Skeletal muscle tissue (tissue), 4 donors: ENCODE results near the gene MYH16. TPM values are rescaled to one million over a fixed set of nuclear protein-coding genes. Genes with fewer than 3 reads are reported as not detected.
"Not testable (repeated sequence)": the region's sequence is repeated elsewhere in the genome, so short reads cannot be mapped to it uniquely, and the experiment has no call there.

ENCODE experiments used
- H3K27ac ChIP-seq: one replicate; pipeline ENCODE4 v1.7.0; 2013; ENCODE audit warnings: mild to moderate bottlenecking, low read depth, low read length, inconsistent platforms
- H3K27me3 ChIP-seq, 3 donors: one replicate each; pipeline ENCODE4 v1.7.0; 2013; ENCODE audit warnings: low read length in 3 of 3; ENCODE audit not compliant: control insufficient read depth in 3 of 3, insufficient read depth in 3 of 3
- H3K36me3 ChIP-seq, 3 donors: one replicate each; pipeline ENCODE4 v1.7.0; 2013; ENCODE audit warnings: low read length in 3 of 3; ENCODE audit not compliant: control insufficient read depth in 3 of 3, insufficient read depth in 3 of 3
- H3K4me1 ChIP-seq, 3 donors: one replicate each; pipeline ENCODE4 v1.7.0; 2013; ENCODE audit warnings: low read length in 3 of 3, mild to moderate bottlenecking in 3 of 3; ENCODE audit not compliant: control insufficient read depth in 3 of 3, insufficient read depth in 3 of 3
- H3K4me3 ChIP-seq, 3 donors: one replicate each; pipeline ENCODE4 v1.7.0; 2013; ENCODE audit warnings: low read length in 3 of 3
- H3K9ac ChIP-seq, 3 donors: one replicate each; pipeline ENCODE4 v1.7.0; 2013; ENCODE audit warnings: low read length in 3 of 3, mild to moderate bottlenecking in 3 of 3, moderate library complexity in 2 of 3, low read depth in 1 of 3
- H3K9me3 ChIP-seq, 3 donors: one replicate each; pipeline ENCODE4 v1.7.0; 2013; ENCODE audit warnings: low read length in 3 of 3; ENCODE audit not compliant: control insufficient read depth in 3 of 3
- total RNA-seq: library from RNA; depleted of rRNA; stranded (reverse); fragments of >200 nt; gene quantifications from one replicate; pipeline ENCODE4 v1.2.3, GENCODE V29; 2014
- donor health status: Osteomylitis.

The MYH16 gene
- not detected for total RNA-seq

GRCh38 chr7:99272476-99273045, at the start of gene MYH16:
Gene MYH16, plus strand, starts transcription at chr7:99272839.
- no peak within 1 kb of the TSS for H3K9ac ChIP-seq
- H3K4me3 ChIP-seq, result no peak within 1 kb of the TSS
- H3K9me3 ChIP-seq, result no peaks in the 10 kb centered on the region
- no peaks in the 10 kb centered on the region for H3K36me3 ChIP-seq
- H3K4me1 ChIP-seq, result peaks cover 0 to 3% (median 0%) of the 10 kb centered on the region in 3 donors
- peaks cover 0 to 10% (median 0%) of the 10 kb centered on the region in 3 donors for H3K27me3 ChIP-seq
- H3K27ac ChIP-seq, result no peak within 1 kb of the TSS

GRCh38 chr7:99224263-99224898, 48.3 kb upstream of the MYH16 start:
- H3K9ac ChIP-seq, result not testable (repeated sequence)

GRCh38 chr7:99224899-99225265, 47.8 kb upstream of the MYH16 start:
- Histone ChIP-seq H3K9ac (no peak overlapping the region), H3K9me3 (no peaks in the 10 kb centered on the region), H3K27ac (no peak overlapping the region), H3K4me1 (no peaks in the 10 kb centered on the region), H3K36me3 (no peaks in the 10 kb centered on the region), H3K27me3 (no peaks in the 10 kb centered on the region), H3K4me3 (no peak overlapping the region)

More at GRCh38 chr7:99224263-99224898, 48.3 kb upstream of the MYH16 start:
- H3K27me3 ChIP-seq, H3K9me3 ChIP-seq, H3K4me3 ChIP-seq, H3K4me1 ChIP-seq, H3K36me3 ChIP-seq: not testable (repeated sequence)
- H3K27ac ChIP-seq, result peak overlapping the region; percentile 25

GRCh38 chr7:99229234-99229633, 43.4 kb upstream of the MYH16 start:
- Histone ChIP-seq H3K9ac (no peak overlapping the region), H3K36me3 (no peaks in the 10 kb centered on the region), H3K9me3 (no peaks in the 10 kb centered on the region), H3K4me3 (no peak overlapping the region), H3K27ac (no peak overlapping the region), H3K4me1 (no peaks in the 10 kb centered on the region), H3K27me3 (no peaks in the 10 kb centered on the region)

GRCh38 chr7:99232082-99232770, 40.4 kb upstream of the MYH16 start:
- no peak overlapping the region for H3K4me3 ChIP-seq
- H3K36me3 ChIP-seq, result no peaks in the 10 kb centered on the region

GRCh38 chr7:99232955-99233354, 39.7 kb upstream of the MYH16 start:
- not testable (repeated sequence) for H3K9me3 ChIP-seq, H3K4me1 ChIP-seq, H3K4me3 ChIP-seq, H3K9ac ChIP-seq, H3K36me3 ChIP-seq, H3K27ac ChIP-seq, H3K27me3 ChIP-seq

More at GRCh38 chr7:99232082-99232770, 40.4 kb upstream of the MYH16 start:
- Histone ChIP-seq H3K27ac (no peak overlapping the region), H3K9ac (no peak overlapping the region), H3K4me1 (no peaks in the 10 kb centered on the region), H3K27me3 (no peaks in the 10 kb centered on the region), H3K9me3 (no peaks in the 10 kb centered on the region)

GRCh38 chr7:99234185-99234584, 38.5 kb upstream of the MYH16 start:
- no peaks in the 10 kb centered on the region for H3K4me1 ChIP-seq
- no peak overlapping the region for H3K9ac ChIP-seq
- no peak overlapping the region for H3K27ac ChIP-seq
- no peaks in the 10 kb centered on the region for H3K9me3 ChIP-seq
- H3K4me3 ChIP-seq, result no peak overlapping the region
- no peaks in the 10 kb centered on the region for H3K36me3 ChIP-seq
- peaks cover 0 to 5% (median under 1%) of the 10 kb centered on the region in 3 donors for H3K27me3 ChIP-seq

- H3K4me1 ChIP-seq, result no peaks in the 10 kb centered on the region
- no peak overlapping the region for H3K4me3 ChIP-seq
- H3K27me3 ChIP-seq, result peaks cover 0 to 6% (median 5%) of the 10 kb centered on the region in 3 donors
- no peak overlapping the region for H3K27ac ChIP-seq
- H3K9ac ChIP-seq, result no peak overlapping the region
- H3K9me3 ChIP-seq, result no peaks in the 10 kb centered on the region
- H3K36me3 ChIP-seq, result no peaks in the 10 kb centered on the region
Measured at GRCh38 chr7:99235925-99236324, 36.7 kb upstream of the MYH16 start.

- not testable (repeated sequence) for H3K9me3 ChIP-seq, H3K27ac ChIP-seq, H3K9ac ChIP-seq
Measured at GRCh38 chr7:99237876-99238275, 34.8 kb upstream of the MYH16 start.

GRCh38 chr7:99238558-99239341, 33.9 kb upstream of the MYH16 start:
- H3K4me1 ChIP-seq, result no peaks in the 10 kb centered on the region
- peaks cover 0 to 6% (median 5%) of the 10 kb centered on the region in 3 donors for H3K27me3 ChIP-seq
- H3K27ac ChIP-seq, result no peak overlapping the region
- no peaks in the 10 kb centered on the region for H3K36me3 ChIP-seq
- no peak overlapping the region for H3K9ac ChIP-seq
- no peaks in the 10 kb centered on the region for H3K9me3 ChIP-seq
- no peak overlapping the region for H3K4me3 ChIP-seq

More at GRCh38 chr7:99237876-99238275, 34.8 kb upstream of the MYH16 start:
- H3K4me3 ChIP-seq, H3K27me3 ChIP-seq, H3K36me3 ChIP-seq, H3K4me1 ChIP-seq: not testable (repeated sequence)
